ENCODE measurements around the gene CEP104. TPM values are rescaled to one million over a fixed set of nuclear protein-coding genes. Genes with fewer than 3 reads are reported as not detected.

Gene CEP104
- total RNA-seq, 5 donors from 2014 or later (not counting 1 experiment from before 2014, with no cell fraction given): 39.9 to 64.7 (median 58.5) TPM

DNA sequence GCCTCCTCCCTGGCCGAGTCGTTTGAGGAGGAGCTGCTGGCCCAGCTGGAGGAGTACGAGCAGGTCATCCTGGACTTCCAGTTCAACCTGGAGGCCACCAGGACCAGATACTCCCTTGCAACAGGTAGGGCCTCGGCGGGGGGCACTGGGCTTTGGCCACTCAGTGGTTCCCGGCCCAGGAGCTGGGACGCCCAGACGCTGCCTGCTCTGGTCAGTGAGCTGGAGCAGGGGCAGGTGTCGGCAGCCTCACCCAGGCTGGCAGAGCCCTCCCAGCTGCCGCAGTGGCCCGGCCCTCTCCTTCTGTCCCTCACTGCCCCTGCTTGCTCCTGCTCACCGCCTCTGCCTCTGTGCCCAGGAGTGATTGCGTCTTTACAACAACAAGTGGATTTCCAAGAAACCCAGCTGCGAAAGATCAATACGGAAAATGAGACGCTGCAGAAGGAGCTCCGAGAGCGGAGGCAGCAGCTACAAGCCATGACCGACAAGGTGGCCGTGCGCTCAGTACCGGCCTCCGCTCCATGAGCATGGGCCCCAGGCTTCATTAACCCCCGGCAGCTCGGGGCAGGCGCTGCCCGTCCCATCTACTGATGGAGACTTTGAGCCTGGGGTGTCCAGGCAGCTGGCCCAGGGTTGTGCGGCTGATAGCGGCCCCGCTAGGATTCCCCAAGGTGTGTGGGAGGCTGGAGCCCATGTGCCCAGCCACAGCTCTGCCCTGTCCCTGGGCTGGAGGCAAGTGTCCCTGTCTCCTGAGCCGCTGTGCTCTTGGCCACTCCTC is 93.5 kb downstream of the CEP104 start:
- H3K9me3 Mint-ChIP-seq: peaks cover 0 to 5% (median 4%) of the 10 kb centered on the region in 3 donors
- no peak overlapping the region for H3K4me3 ChIP-seq (ENCODE audit: control insufficient read depth in 1 of 2, extremely low read depth in 1 of 2, low read length in 1 of 2)
- peaks cover 23 to 34% of the 10 kb centered on the region in 2 donors for H3K27me3 Mint-ChIP-seq
- CTCF ChIA-PET: interaction anchor here in 1 of 2 donors (0.6 kb wide), 1 partner anchor 232 kb away, joined by 3 read pairs; no protein-coding TSS in a partner anchor
- ATAC-seq (replicated peaks in 1 of 4): no peak
- no peak overlapping the region for H3K27ac Mint-ChIP-seq
- peaks cover 0 to 59% of the 10 kb centered on the region in 2 experiments for H3K27me3 ChIP-seq (replicated peaks in 1 of 2; ENCODE audit: control insufficient read depth in 2 of 2, extremely low read depth in 1 of 2, insufficient read depth in 2 of 2, low read length in 1 of 2)
- H3K9me3 ChIP-seq: no peaks in the 10 kb centered on the region
- POLR2A ChIA-PET: no interaction called here
- WGBS (ENCODE audit: insufficient coverage): 92% methylated on average over 28 of the region's 31 CpGs
- H3K4me3 Mint-ChIP-seq: no peak overlapping the region
- no peak for DNase-seq
- no peaks in the 10 kb centered on the region for H3K36me3 Mint-ChIP-seq
- H3K4me1 Mint-ChIP-seq: no peaks in the 10 kb centered on the region
- H3K36me3 ChIP-seq (ENCODE audit: control insufficient read depth in 2 of 2, extremely low read depth in 1 of 2, insufficient read depth in 1 of 2, low read length in 1 of 2): no peaks in the 10 kb centered on the region
- no peaks in the 10 kb centered on the region for H3K4me1 ChIP-seq (ENCODE audit: control insufficient read depth in 1 of 2, extremely low read depth in 1 of 2, insufficient read depth in 2 of 2, low read length in 2 of 2)
- H3K27ac ChIP-seq (ENCODE audit: low read length): no peak overlapping the region

DNA sequence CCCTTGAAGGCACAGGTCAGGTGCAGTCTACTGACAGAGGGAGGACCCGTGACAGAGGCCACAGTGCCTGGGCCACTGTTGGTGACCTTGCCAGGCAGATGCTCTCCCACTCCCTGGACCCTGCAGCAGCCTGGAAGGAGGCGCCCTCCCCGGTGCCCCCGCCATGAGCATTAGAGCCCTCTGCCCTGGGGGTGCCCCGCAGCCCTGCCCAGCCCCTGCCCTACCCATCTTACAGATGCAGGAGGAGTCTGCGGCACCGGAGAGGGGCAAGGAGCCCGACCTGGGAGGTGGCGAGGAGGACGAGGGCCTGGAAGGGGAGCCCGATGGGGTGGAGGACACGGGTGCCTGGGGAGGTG is 94.2 kb downstream of the CEP104 start:
- DNase-seq (no peak), ATAC-seq (replicated peaks in 1 of 4) (no peak)
- H3K27me3 Mint-ChIP-seq: peaks cover 23 to 34% of the 10 kb centered on the region in 2 donors
- CTCF ChIA-PET: no interaction called here
- Histone ChIP-seq H3K4me1 (ENCODE audit: control insufficient read depth in 1 of 2, extremely low read depth in 1 of 2, insufficient read depth in 2 of 2, low read length in 2 of 2) (no peaks in the 10 kb centered on the region), H3K9me3 (no peaks in the 10 kb centered on the region), H3K27ac (ENCODE audit: low read length) (no peak overlapping the region), H3K27me3 (replicated peaks in 1 of 2; ENCODE audit: control insufficient read depth in 2 of 2, extremely low read depth in 1 of 2, insufficient read depth in 2 of 2, low read length in 1 of 2) (peaks cover 0 to 57% of the 10 kb centered on the region in 2 experiments), H3K36me3 (ENCODE audit: control insufficient read depth in 2 of 2, extremely low read depth in 1 of 2, insufficient read depth in 1 of 2, low read length in 1 of 2) (no peaks in the 10 kb centered on the region), H3K4me3 (ENCODE audit: control insufficient read depth in 1 of 2, extremely low read depth in 1 of 2, low read length in 1 of 2) (no peak overlapping the region)
- H3K4me3 Mint-ChIP-seq: no peak overlapping the region
- POLR2A ChIA-PET: no interaction called here
- no peaks in the 10 kb centered on the region for H3K4me1 Mint-ChIP-seq
- H3K36me3 Mint-ChIP-seq: no peaks in the 10 kb centered on the region
- H3K9me3 Mint-ChIP-seq: peaks cover 0 to 5% (median 4%) of the 10 kb centered on the region in 3 donors
- no peak overlapping the region for H3K27ac Mint-ChIP-seq
- 79% methylated on average over 11 of the region's 12 CpGs for whole genome bisulfite sequencing (ENCODE audit: insufficient coverage)

DNA sequence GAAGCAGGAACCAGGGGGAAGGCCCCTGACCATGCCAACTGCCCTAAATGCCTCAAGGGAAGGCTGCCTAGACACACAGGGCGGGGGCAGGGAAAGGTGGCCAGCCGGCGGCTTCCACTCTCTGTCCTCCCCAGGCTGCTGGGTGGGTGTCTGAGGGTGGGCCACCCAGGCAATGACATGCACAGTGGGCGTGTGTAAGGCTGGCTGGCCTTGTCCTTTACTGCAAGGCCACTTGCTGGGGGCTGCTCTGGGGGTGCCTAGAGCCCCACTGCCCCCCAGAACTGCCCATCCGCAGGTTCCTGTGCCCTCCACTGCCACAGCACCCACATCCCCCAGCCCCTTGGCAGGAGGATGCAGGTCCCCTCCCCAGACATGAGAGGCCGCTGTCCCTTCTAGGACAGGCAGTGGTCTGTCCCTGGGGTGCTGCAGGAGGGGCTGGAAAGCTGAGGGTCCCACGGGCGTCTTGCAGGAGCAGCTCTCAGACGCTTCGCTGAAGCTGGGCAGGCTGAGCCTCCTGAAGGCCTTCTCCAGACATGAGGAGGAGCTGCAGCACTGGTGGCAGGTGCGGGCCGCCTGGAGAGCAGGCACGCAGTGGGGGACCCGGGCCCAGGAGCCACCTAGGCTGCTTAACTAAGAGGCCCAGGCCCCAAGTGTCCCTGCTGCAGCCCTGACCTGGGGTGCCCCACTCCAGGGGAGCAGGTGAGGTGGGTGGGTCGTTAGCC is 94.7 kb downstream of the CEP104 start:
- Histone ChIP-seq H3K36me3 (ENCODE audit: control insufficient read depth in 2 of 2, extremely low read depth in 1 of 2, insufficient read depth in 1 of 2, low read length in 1 of 2) (no peaks in the 10 kb centered on the region), H3K27me3 (replicated peaks in 1 of 2; ENCODE audit: control insufficient read depth in 2 of 2, extremely low read depth in 1 of 2, insufficient read depth in 2 of 2, low read length in 1 of 2) (peaks cover 0 to 52% of the 10 kb centered on the region in 2 experiments), H3K9me3 (no peaks in the 10 kb centered on the region), H3K4me1 (ENCODE audit: control insufficient read depth in 1 of 2, extremely low read depth in 1 of 2, insufficient read depth in 2 of 2, low read length in 2 of 2) (no peaks in the 10 kb centered on the region), H3K4me3 (ENCODE audit: control insufficient read depth in 1 of 2, extremely low read depth in 1 of 2, low read length in 1 of 2) (no peak overlapping the region), H3K27ac (ENCODE audit: low read length) (no peak overlapping the region)
- ChIA-PET CTCF (no interaction called here), POLR2A (no interaction called here)
- no peak overlapping the region for H3K27ac Mint-ChIP-seq
- H3K27me3 Mint-ChIP-seq: peaks cover 23 to 30% of the 10 kb centered on the region in 2 donors
- no peak overlapping the region for H3K4me3 Mint-ChIP-seq
- peaks cover 0 to 5% (median 4%) of the 10 kb centered on the region in 3 donors for H3K9me3 Mint-ChIP-seq
- ATAC-seq (replicated peaks in 1 of 4) (no peak), DNase-seq (no peak)
- no peaks in the 10 kb centered on the region for H3K4me1 Mint-ChIP-seq
- WGBS (ENCODE audit: insufficient coverage): 80% methylated on average over 12 of the region's 15 CpGs
- no peaks in the 10 kb centered on the region for H3K36me3 Mint-ChIP-seq

Other genes with a start within 250 kb of the CEP104 start
- 100 to 1,000 TPM in 3 of 5 donors, 10 to 100 TPM in 2; 63.3 to 213 (median 193) TPM for gene MEGF6, start 245.7 kb downstream of the CEP104 start, total RNA-seq
- gene TPRG1L, start 232.2 kb downstream of the CEP104 start, total RNA-seq: 10 to 100 TPM; 36.7 to 48.5 (median 45.4) TPM
- gene WRAP73, start 207.1 kb downstream of the CEP104 start, total RNA-seq: 10 to 100 TPM; 33.7 to 44.9 (median 39.8) TPM
- under 1 TPM in 4 of 5 donors, not detected in 1; 0.12 to 0.21 (median 0.18) TPM for gene TP73, start 204.7 kb downstream of the CEP104 start, total RNA-seq
- gene CCDC27, start 104.8 kb downstream of the CEP104 start, total RNA-seq: not detected
- 1 to 10 TPM; 1.3 to 6.2 (median 4.2) TPM for gene SMIM1, start 84.5 kb downstream of the CEP104 start, total RNA-seq
- gene LRRC47, start 60.7 kb downstream of the CEP104 start, total RNA-seq: 10 to 100 TPM; 37.3 to 49.1 (median 44.5) TPM
- gene DFFB, start 265 bp upstream of the CEP104 start, total RNA-seq: 10 to 100 TPM; 14.9 to 24.1 (median 18.5) TPM
- gene C1orf174, start 43.1 kb upstream of the CEP104 start, total RNA-seq: 10 to 100 TPM; 15.7 to 34.7 (median 33.4) TPM

Data from T-cell (primary cell).